LNCaP clone FGC (cell line): ENCODE data around the gene SPNS2.

Experiments
- DNase-seq: peaks from one replicate; pipeline ENCODE4 v3.0.0-alpha.2; 2011; ENCODE audit warnings: low read depth
- H3K4me3 ChIP-seq: 2 replicates; pipeline ENCODE4 v1.5.1; 2011; ENCODE audit warnings: mild to moderate bottlenecking, low read depth, low read length, control low read depth
- CTCF ChIP-seq: IDR thresholded peaks from 2 replicates; pipeline ENCODE4 v1.5.1; 2012; ENCODE audit warnings: mild to moderate bottlenecking; ENCODE audit not compliant: control insufficient read depth, insufficient read depth; ENCODE audit errors: extremely low read depth

SPNS2 gene

GRCh38 chr17:4565209-4566141 is 66.8 kb downstream of the SPNS2 start:
- DNase-seq = peak; percentile 65
- no peak overlapping the region for H3K4me3 ChIP-seq
- peak; percentile 87 for TF ChIP-seq CTCF

- TF ChIP-seq CTCF = peak; percentile 87
- no peak overlapping the region for H3K4me3 ChIP-seq
- peak; percentile 33 for DNase-seq
These were observed 68.1 kb downstream of the SPNS2 start for GRCh38 chr17:4566785-4567184.

GRCh38 chr17:4569591-4569990 is 70.9 kb downstream of the SPNS2 start:
- DNase-seq = no peak
- H3K4me3 ChIP-seq = no peak overlapping the region
- no peak for TF ChIP-seq CTCF

- no peak for TF ChIP-seq CTCF
- no peak for DNase-seq
- no peak overlapping the region for H3K4me3 ChIP-seq
These were observed 73.5 kb downstream of the SPNS2 start for GRCh38 chr17:4572131-4572530.

GRCh38 chr17:4573115-4573514 is 74.4 kb downstream of the SPNS2 start:
- TF ChIP-seq CTCF = no peak
- DNase-seq = no peak
- no peak overlapping the region for H3K4me3 ChIP-seq

GRCh38 chr17:4573669-4574068 is 75.0 kb downstream of the SPNS2 start:
- DNase-seq = no peak
- no peak for TF ChIP-seq CTCF
- no peak overlapping the region for H3K4me3 ChIP-seq
